ENCODE data around the gene CFAP410. TPM values are rescaled to one million over a fixed set of nuclear protein-coding genes. Genes with fewer than 3 reads are reported as not detected.

CFAP410 gene
- total and polyA plus RNA-seq, 2 of the 13 experiments (the other 11 are each of a cell fraction or from before 2014, with no cell fraction given) = 8.0 to 20.1 TPM

GRCh38 chr21:44295163-44295573, 44.0 kb downstream of the CFAP410 start:
- Histone ChIP-seq H3K4me3 (replicated peaks in 1 of 3; ENCODE audit: insufficient read depth in 1 of 3, low read depth in 2 of 3, low read length in 3 of 3) (peak overlapping the region in 1 of 3 experiments; percentile 61; a peak in 1 of 6 replicates), H3K9ac (ENCODE audit: insufficient read depth, low read depth, low read length) (no peak overlapping the region), H3K4me1 (ENCODE audit: insufficient read depth, low read length) (peaks cover 43% of the 10 kb centered on the region), H3K27ac (ENCODE audit: extremely low read length, insufficient read depth, low read length) (no peak overlapping the region), H4K20me1 (ENCODE audit: insufficient read depth, low read length) (no peaks in the 10 kb centered on the region), H3K4me2 (ENCODE audit: low read depth, low read length) (peak overlapping the region; percentile 67), H3K36me3 (replicated peaks in 1 of 2; ENCODE audit: control insufficient read depth in 1 of 2, insufficient read depth in 2 of 2, low read length in 2 of 2) (no peaks in the 10 kb centered on the region), H3K9me3 (ENCODE audit: low read length) (no peaks in the 10 kb centered on the region), H2AFZ (ENCODE audit: low read length) (no peak overlapping the region), H3K27me3 (ENCODE audit: control insufficient read depth in 1 of 2, insufficient read depth in 2 of 2, low read length in 2 of 2) (peaks cover 11 to 45% of the 10 kb centered on the region in 2 experiments), H3K79me2 (ENCODE audit: insufficient read depth, low read length) (no peaks in the 10 kb centered on the region)
- ATAC-seq = peak; percentile 1
- peak; percentile 24; the same call in 1 of the 2 replicates for TF ChIP-seq KDM5B (CRISPR knock-in tag; IDR thresholded peaks at IDR 0.05; ENCODE audit: borderline replicate concordance)
- no peak for TF ChIP-seq ZNF451 (CRISPR knock-in tag; IDR thresholded peaks at IDR 0.05)
- no peak for TF ChIP-seq ZNF782 (CRISPR knock-in tag; IDR thresholded peaks at IDR 0.05; ENCODE audit: borderline replicate concordance)
- 0 out of 2 replicates have a peak, but pooled peaks have one; percentile 8 for TF ChIP-seq SAP130 (CRISPR knock-in tag; IDR thresholded peaks at IDR 0.05; ENCODE audit: low read depth)
- TF ChIP-seq NKX3-1 (CRISPR knock-in tag; IDR thresholded peaks at IDR 0.05) = no peak
- TF ChIP-seq, protein P1, sequence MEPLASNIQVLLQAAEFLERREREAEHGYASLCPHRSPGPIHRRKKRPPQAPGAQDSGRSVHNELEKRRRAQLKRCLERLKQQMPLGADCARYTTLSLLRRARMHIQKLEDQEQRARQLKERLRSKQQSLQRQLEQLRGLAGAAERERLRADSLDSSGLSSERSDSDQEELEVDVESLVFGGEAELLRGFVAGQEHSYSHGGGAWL (CRISPR knock-in tag; IDR thresholded peaks at IDR 0.05) = 0 out of 2 replicates have a peak, but pooled peaks have one; percentile 47
- TF ChIP-seq, protein P2, sequence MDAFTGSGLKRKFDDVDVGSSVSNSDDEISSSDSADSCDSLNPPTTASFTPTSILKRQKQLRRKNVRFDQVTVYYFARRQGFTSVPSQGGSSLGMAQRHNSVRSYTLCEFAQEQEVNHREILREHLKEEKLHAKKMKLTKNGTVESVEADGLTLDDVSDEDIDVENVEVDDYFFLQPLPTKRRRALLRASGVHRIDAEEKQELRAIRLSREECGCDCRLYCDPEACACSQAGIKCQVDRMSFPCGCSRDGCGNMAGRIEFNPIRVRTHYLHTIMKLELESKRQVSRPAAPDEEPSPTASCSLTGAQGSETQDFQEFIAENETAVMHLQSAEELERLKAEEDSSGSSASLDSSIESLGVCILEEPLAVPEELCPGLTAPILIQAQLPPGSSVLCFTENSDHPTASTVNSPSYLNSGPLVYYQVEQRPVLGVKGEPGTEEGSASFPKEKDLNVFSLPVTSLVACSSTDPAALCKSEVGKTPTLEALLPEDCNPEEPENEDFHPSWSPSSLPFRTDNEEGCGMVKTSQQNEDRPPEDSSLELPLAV (CRISPR knock-in tag; conservative IDR thresholded peaks at IDR 0.05; ENCODE audit: low read depth) = no peak
- TF ChIP-seq ZNF687 (CRISPR knock-in tag; IDR thresholded peaks at IDR 0.05) = peak; percentile 49
- TF ChIP-seq NAIF1 (CRISPR knock-in tag; IDR thresholded peaks at IDR 0.05; ENCODE audit: borderline replicate concordance) = no peak
- TF ChIP-seq ZBTB7A (CRISPR knock-in tag; IDR thresholded peaks at IDR 0.05) = no peak
- TF ChIP-seq HDAC1 (CRISPR knock-in tag; IDR thresholded peaks at IDR 0.05) = 0 out of 2 replicates have a peak, but pooled peaks have one; percentile 18
- no peak for TF ChIP-seq ZNF101 (CRISPR knock-in tag; IDR thresholded peaks at IDR 0.05; ENCODE audit: borderline replicate concordance, low read depth)
- intact Hi-C loops (cut with micrococcal nuclease; ENCODE audit: unreplicated experiment) = no loop called here
- 0% methylated on average over 1 of the region's 14 CpGs for WGBS (ENCODE audit: low lambda C conversion rate)
- in situ Hi-C loops (cut with HindIII; ENCODE audit: extremely low pct_ligation_motif_present, low pct_unique_long_range_greater_than_20kb) = no loop called here
- BruUV-seq (replicated peaks) = no TSS peak
- CTCF ChIA-PET (ENCODE audit: low intra/inter-chr PET ratio, low total read pairs) = no interaction called here
- no peak for FAIRE-seq
- POLR2A ChIA-PET = no interaction called here
- no peak for DNase-seq (ENCODE audit: low spot score)
